Measurements from ENCODE around the gene SST. TPM values are rescaled to one million over a fixed set of nuclear protein-coding genes. Genes with fewer than 3 reads are reported as not detected.

The SST gene
- polyA plus RNA-seq, result 178 TPM in 1 of 2 replicates, not detected in the other

GRCh38 chr3:187669675-187670504 is at the start of gene SST:
Gene SST (minus strand): TSS chr3:187670394. CDS start chr3:187670291, 103 bp downstream.

GRCh38 chr3:187702507-187703033 is 32.4 kb upstream of the SST start, which contains the start of gene RTP2:
Gene RTP2 (minus strand): TSS chr3:187702557. CDS start chr3:187702128, 429 bp downstream.

Other genes starting within 250 kb of the SST start
- 0.53 TPM in 1 of 2 replicates, not detected in the other for gene RTP2, start 32.2 kb upstream of the SST start, polyA plus RNA-seq
- gene BCL6, start 75.1 kb upstream of the SST start, polyA plus RNA-seq, result 13.4 and 13.7 TPM in 2 replicates

Data from Purkinje cell (primary cell).